Kidney epithelial cell (primary cell): ENCODE data around the gene BMAL1. TPM values are rescaled to one million over a fixed set of nuclear protein-coding genes. Genes with fewer than 3 reads are reported as not detected.

ENCODE experiments used
- DNase-seq: peaks from one replicate; pipeline ENCODE4 v3.0.0-alpha.2; 2010; ENCODE audit warnings: low read depth
- H3K27me3 ChIP-seq: 2 replicates; pipeline ENCODE4 v1.6.0; 2011; ENCODE audit warnings: low read length; ENCODE audit not compliant: control insufficient read depth, insufficient read depth
- H3K36me3 ChIP-seq: 2 replicates; pipeline ENCODE4 v1.5.1; 2011; ENCODE audit warnings: low read length; ENCODE audit not compliant: control insufficient read depth, insufficient read depth
- H3K4me3 ChIP-seq: 2 replicates; pipeline ENCODE4 v1.5.1; 2011; ENCODE audit warnings: low read depth, mild to moderate bottlenecking, control low read depth, low read length
- CTCF ChIP-seq: IDR thresholded peaks from 2 replicates; pipeline ENCODE4 v1.5.1; 2011; ENCODE audit warnings: mild to moderate bottlenecking, moderate library complexity, low read length, control low read depth, inconsistent platforms; ENCODE audit not compliant: insufficient read depth, poor library complexity, severe bottlenecking
- total RNA-seq: library from RNA; depleted of rRNA; stranded (reverse); fragments of >200 nt; gene quantifications from 2 replicates; pipeline ENCODE4 v1.2.3, GENCODE V29; 2015

The BMAL1 gene
- total RNA-seq, 1 donor from 2014 or later: 15.0 TPM

GRCh38 chr11:13344818-13345217 is 67.2 kb downstream of the BMAL1 start:
- no peaks in the 10 kb centered on the region for H3K27me3 ChIP-seq
- no peak for DNase-seq
- no peak for TF ChIP-seq CTCF
- H3K36me3 ChIP-seq: no peaks in the 10 kb centered on the region
- no peak overlapping the region for H3K4me3 ChIP-seq

GRCh38 chr11:13346470-13346869 is 68.9 kb downstream of the BMAL1 start:
- no peak overlapping the region for H3K4me3 ChIP-seq
- H3K27me3 ChIP-seq: no peaks in the 10 kb centered on the region
- TF ChIP-seq CTCF: no peak
- no peaks in the 10 kb centered on the region for H3K36me3 ChIP-seq
- no peak for DNase-seq

- H3K36me3 ChIP-seq: no peaks in the 10 kb centered on the region
- H3K27me3 ChIP-seq: no peaks in the 10 kb centered on the region
- DNase-seq: no peak
- TF ChIP-seq CTCF: no peak
- no peak overlapping the region for H3K4me3 ChIP-seq
Observed at GRCh38 chr11:13347901-13348300, 70.3 kb downstream of the BMAL1 start.

GRCh38 chr11:13348305-13348704 is 70.7 kb downstream of the BMAL1 start:
- DNase-seq: no peak
- Histone ChIP-seq H3K4me3 (no peak overlapping the region), H3K27me3 (no peaks in the 10 kb centered on the region), H3K36me3 (no peaks in the 10 kb centered on the region)
- TF ChIP-seq CTCF: no peak

- Histone ChIP-seq H3K27me3 (no peaks in the 10 kb centered on the region), H3K36me3 (no peaks in the 10 kb centered on the region), H3K4me3 (no peak overlapping the region)
- DNase-seq: no peak
- TF ChIP-seq CTCF: no peak
Observed at GRCh38 chr11:13349046-13349445, 71.5 kb downstream of the BMAL1 start.

GRCh38 chr11:13349581-13349980 is 72.0 kb downstream of the BMAL1 start:
- Histone ChIP-seq H3K27me3 (no peaks in the 10 kb centered on the region), H3K4me3 (no peak overlapping the region), H3K36me3 (no peaks in the 10 kb centered on the region)
- TF ChIP-seq CTCF: no peak
- no peak for DNase-seq
